Astrocyte (in vitro differentiated cells and primary cell): ENCODE results near the gene ATP10B. TPM values are rescaled to one million over a fixed set of nuclear protein-coding genes. Genes with fewer than 3 reads are reported as not detected.

Source experiments
- DNase-seq: peaks from one replicate; pipeline ENCODE4 v3.0.0-alpha.2; 2010; ENCODE audit warnings: low read depth
- FAIRE-seq: peaks from 2 replicates; lab custom pipeline; 2011; peaks lifted over from hg19 to GRCh38; lab: Jason Lieb, UNC
- H2AFZ ChIP-seq: 2 replicates; pipeline ENCODE4 v1.6.0; 2012; ENCODE audit warnings: low read depth, low read length, inconsistent platforms
- H3K27ac ChIP-seq: 2 replicates; pipeline ENCODE4 v1.5.1; 2011; ENCODE audit warnings: low read depth, low read length, inconsistent platforms
- H3K27me3 ChIP-seq: 2 replicates; pipeline ENCODE4 v1.6.0; 2011; ENCODE audit warnings: low read length, inconsistent platforms; ENCODE audit not compliant: insufficient read depth
- H3K36me3 ChIP-seq: 2 replicates; pipeline ENCODE4 v1.5.1; 2011; ENCODE audit warnings: low read length, inconsistent platforms; ENCODE audit not compliant: insufficient read depth
- H3K4me1 ChIP-seq: 2 replicates; pipeline ENCODE4 v1.5.1; 2011; ENCODE audit warnings: low read length, inconsistent platforms; ENCODE audit not compliant: insufficient read depth
- H3K4me2 ChIP-seq: 2 replicates; pipeline ENCODE4 v1.6.0; 2012; ENCODE audit warnings: low read length, inconsistent platforms
- H3K4me3 ChIP-seq: 2 replicates; pipeline ENCODE4 v1.5.1; 2011; ENCODE audit warnings: low read depth, mild to moderate bottlenecking, low read length, inconsistent platforms; ENCODE audit not compliant: insufficient read depth
- H3K79me2 ChIP-seq: 2 replicates; pipeline ENCODE4 v1.6.0; 2012; ENCODE audit warnings: mild to moderate bottlenecking, low read length, inconsistent platforms; ENCODE audit not compliant: insufficient read depth
- H3K9ac ChIP-seq: 2 replicates; pipeline ENCODE4 v1.6.0; 2012; ENCODE audit warnings: mild to moderate bottlenecking, low read length, inconsistent platforms
- H3K9me3 ChIP-seq: 2 replicates; pipeline ENCODE4 v1.5.1; 2012; ENCODE audit warnings: low read depth, mild to moderate bottlenecking, low read length, inconsistent platforms; ENCODE audit not compliant: insufficient read depth
- H4K20me1 ChIP-seq: 2 replicates; pipeline ENCODE4 v1.6.0; 2012; ENCODE audit warnings: low read length, inconsistent platforms; ENCODE audit not compliant: insufficient read depth
- H3K27ac Mint-ChIP-seq: one replicate; pipeline ENCODE4 v1.8.0; 2021; ENCODE audit warnings: mild to moderate bottlenecking, mixed read lengths; ENCODE audit not compliant: unreplicated experiment
- H3K27me3 Mint-ChIP-seq: one replicate; pipeline ENCODE4 v1.8.0; 2021; ENCODE audit warnings: low read depth, mixed read lengths; ENCODE audit not compliant: unreplicated experiment
- H3K36me3 Mint-ChIP-seq: one replicate; pipeline ENCODE4 v1.8.0; 2021; ENCODE audit warnings: low read depth, mixed read lengths; ENCODE audit not compliant: unreplicated experiment
- H3K4me1 Mint-ChIP-seq: one replicate; pipeline ENCODE4 v1.8.0; 2021; ENCODE audit warnings: low read depth, mixed read lengths; ENCODE audit not compliant: unreplicated experiment
- H3K4me3 Mint-ChIP-seq: one replicate; pipeline ENCODE4 v1.8.0; 2021; ENCODE audit warnings: mild to moderate bottlenecking, moderate library complexity, mixed read lengths; ENCODE audit not compliant: unreplicated experiment
- H3K9me3 Mint-ChIP-seq: one replicate; pipeline ENCODE4 v1.8.0; 2021; ENCODE audit warnings: mild to moderate bottlenecking, mixed read lengths; ENCODE audit not compliant: unreplicated experiment
- CTCF ChIP-seq: IDR thresholded peaks from 2 replicates; pipeline ENCODE4 v1.5.1; 2011; ENCODE audit warnings: low read depth, mild to moderate bottlenecking, inconsistent platforms, low read length, moderate library complexity; ENCODE audit not compliant: insufficient read depth
- EZH2 ChIP-seq: IDR thresholded peaks from 2 replicates; pipeline ENCODE4 v1.6.1; 2012; ENCODE audit warnings: mild to moderate bottlenecking, low read length, inconsistent platforms; ENCODE audit not compliant: insufficient read depth
- total RNA-seq: library from RNA; stranded (reverse); gene quantifications from 2 replicates; pipeline ENCODE4 v1.2.1, GENCODE V29; 2021

The ATP10B gene
- total RNA-seq, 1 donor from 2014 or later, result not detected

- Histone ChIP-seq H3K79me2 (no peaks in the 10 kb centered on the region), H3K9ac (no peak overlapping the region), H3K27ac (no peak overlapping the region), H3K27me3 (no peaks in the 10 kb centered on the region), H3K36me3 (no peaks in the 10 kb centered on the region), H3K4me1 (peaks cover 7% of the 10 kb centered on the region), H2AFZ (no peak overlapping the region), H3K4me3 (no peak overlapping the region), H3K4me2 (no peak overlapping the region), H4K20me1 (no peaks in the 10 kb centered on the region), H3K9me3 (no peaks in the 10 kb centered on the region)
- DNase-seq (no peak), FAIRE-seq (no peak)
- Mint-ChIP-seq H3K9me3 (peaks cover 1% of the 10 kb centered on the region), H3K27me3 (no peaks in the 10 kb centered on the region), H3K36me3 (no peaks in the 10 kb centered on the region), H3K27ac (no peak overlapping the region), H3K4me1 (peaks cover 8% of the 10 kb centered on the region), H3K4me3 (no peak overlapping the region)
- no peak for TF ChIP-seq EZH2
- no peak for TF ChIP-seq CTCF
These were observed 314.1 kb downstream of the ATP10B start for GRCh38 chr5:160537940-160538339.

- DNase-seq (no peak), FAIRE-seq (no peak)
- H3K9me3 Mint-ChIP-seq, result peaks cover 6% of the 10 kb centered on the region
- no peak overlapping the region for H3K4me3 Mint-ChIP-seq
- Histone ChIP-seq H3K4me1 (peaks cover 7% of the 10 kb centered on the region), H3K27me3 (no peaks in the 10 kb centered on the region), H3K79me2 (no peaks in the 10 kb centered on the region), H3K36me3 (no peaks in the 10 kb centered on the region), H3K9me3 (no peaks in the 10 kb centered on the region), H3K4me3 (no peak overlapping the region), H2AFZ (no peak overlapping the region), H3K4me2 (no peak overlapping the region), H3K27ac (no peak overlapping the region), H4K20me1 (no peaks in the 10 kb centered on the region), H3K9ac (no peak overlapping the region)
- H3K27ac Mint-ChIP-seq, result no peak overlapping the region
- H3K27me3 Mint-ChIP-seq, result no peaks in the 10 kb centered on the region
- H3K36me3 Mint-ChIP-seq, result no peaks in the 10 kb centered on the region
- peaks cover 2% of the 10 kb centered on the region for H3K4me1 Mint-ChIP-seq
- no peak for TF ChIP-seq CTCF
- no peak for TF ChIP-seq EZH2
These were observed 314.9 kb downstream of the ATP10B start for GRCh38 chr5:160537116-160537515.

GRCh38 chr5:160534914-160535313, 317.1 kb downstream of the ATP10B start:
- H3K27ac ChIP-seq, result no peak overlapping the region
- H3K27me3 Mint-ChIP-seq, result no peaks in the 10 kb centered on the region
- FAIRE-seq, result no peak
- no peaks in the 10 kb centered on the region for H3K79me2 ChIP-seq
- H3K36me3 Mint-ChIP-seq, result no peaks in the 10 kb centered on the region
- H3K4me1 Mint-ChIP-seq, result no peaks in the 10 kb centered on the region
- no peaks in the 10 kb centered on the region for H4K20me1 ChIP-seq
- no peak overlapping the region for H3K4me3 ChIP-seq
- peaks cover 6% of the 10 kb centered on the region for H3K9me3 Mint-ChIP-seq
- no peaks in the 10 kb centered on the region for H3K36me3 ChIP-seq
- H3K27ac Mint-ChIP-seq, result no peak overlapping the region
- no peaks in the 10 kb centered on the region for H3K27me3 ChIP-seq
- H3K4me2 ChIP-seq, result no peak overlapping the region
- H3K4me1 ChIP-seq, result peaks cover 7% of the 10 kb centered on the region
- TF ChIP-seq CTCF, result no peak
- TF ChIP-seq EZH2, result no peak
- no peak overlapping the region for H3K4me3 Mint-ChIP-seq
- no peak overlapping the region for H3K9ac ChIP-seq
- no peak for DNase-seq
- H3K9me3 ChIP-seq, result no peaks in the 10 kb centered on the region
- H2AFZ ChIP-seq, result no peak overlapping the region
